ENCODE measurements around the gene PABPC1L.

The PABPC1L gene

GRCh38 chr20:44946271-44946852 lies 36.5 kb downstream of the PABPC1L start:
- no peak for DNase-seq

DNA sequence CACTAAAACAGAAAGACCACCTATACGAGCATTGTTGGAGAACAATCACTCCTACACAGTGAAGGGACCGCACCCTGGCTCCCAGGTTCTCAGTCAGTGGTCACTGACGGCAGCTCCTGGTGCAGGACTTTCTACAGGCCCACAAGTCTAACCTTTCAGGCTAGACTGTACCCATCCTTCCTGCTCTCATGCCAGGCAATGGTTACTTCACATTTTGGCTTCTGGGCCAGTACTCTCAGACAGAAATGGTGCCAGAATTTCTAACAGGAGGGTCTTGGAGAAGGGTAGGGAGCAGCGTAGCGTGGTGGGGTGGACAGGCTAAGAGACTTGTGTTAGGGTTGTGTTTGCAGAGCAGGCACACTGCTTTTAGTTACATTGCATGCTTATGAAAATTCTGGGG lies 38.2 kb downstream of the PABPC1L start:
- DNase-seq, result no peak

- DNase-seq, result no peak
Measured at GRCh38 chr20:44948513-44948912, 38.7 kb downstream of the PABPC1L start.

- DNase-seq, result no peak
Measured at GRCh38 chr20:44950368-44950767, 40.5 kb downstream of the PABPC1L start.

GRCh38 chr20:44952731-44953130 lies 42.9 kb downstream of the PABPC1L start:
- no peak for DNase-seq

DNA sequence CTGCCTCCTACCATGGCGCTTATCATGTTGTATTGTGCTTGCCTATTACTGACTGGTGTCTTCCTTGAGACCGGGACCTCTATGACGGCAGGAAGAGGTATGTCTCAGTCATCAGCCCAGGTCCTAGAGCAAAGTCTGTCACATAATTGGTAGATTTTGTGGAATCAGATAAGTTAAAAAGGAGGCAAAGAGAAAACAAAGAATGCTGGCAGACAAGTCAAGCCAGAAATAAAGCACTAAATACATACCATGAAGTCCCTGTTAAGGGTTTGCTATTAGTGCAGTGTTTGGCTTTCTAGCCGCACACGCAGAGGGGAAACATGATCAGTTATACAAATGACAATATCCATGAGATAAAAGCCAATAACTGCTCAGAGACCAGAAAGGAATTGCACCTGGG lies 44.4 kb downstream of the PABPC1L start:
- no peak for DNase-seq

DNA sequence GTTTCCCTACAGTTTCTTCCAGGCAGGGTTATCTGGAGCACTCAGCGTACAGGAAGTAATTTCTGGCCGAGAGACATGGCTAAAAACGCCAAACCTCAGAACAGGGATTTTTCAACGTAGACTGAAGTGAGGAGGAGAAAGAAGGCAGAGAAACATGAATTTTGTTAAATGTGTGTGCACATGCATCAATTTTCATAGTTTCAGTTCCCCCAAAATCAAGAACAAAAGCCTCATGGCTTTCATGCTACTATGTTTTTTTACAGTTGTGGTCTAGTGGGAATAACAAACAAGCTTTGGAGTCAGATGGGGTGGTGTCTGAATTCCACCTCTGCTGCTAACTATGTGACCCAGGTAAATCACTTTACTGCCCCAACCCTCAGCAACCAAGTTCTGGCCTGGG lies 45.4 kb downstream of the PABPC1L start:
- no peak for DNase-seq

- no peak for DNase-seq
Measured at GRCh38 chr20:44956410-44956809, 46.5 kb downstream of the PABPC1L start.

- DNase-seq, result no peak
Measured at GRCh38 chr20:44958276-44958675, 48.4 kb downstream of the PABPC1L start.

GRCh38 chr20:44959082-44959637 lies 49.3 kb downstream of the PABPC1L start:
- no peak for DNase-seq

GRCh38 chr20:44959638-44960102 lies 49.8 kb downstream of the PABPC1L start:
- DNase-seq, result peak; percentile 61

- DNase-seq, result peak; percentile 99
Measured at GRCh38 chr20:44960103-44960852, 50.4 kb downstream of the PABPC1L start, which contains the start of gene TOMM34. TOMM34 (minus strand) TSS chr20:44960397; CDS start chr20:44960333, 64 bp downstream.

DNA sequence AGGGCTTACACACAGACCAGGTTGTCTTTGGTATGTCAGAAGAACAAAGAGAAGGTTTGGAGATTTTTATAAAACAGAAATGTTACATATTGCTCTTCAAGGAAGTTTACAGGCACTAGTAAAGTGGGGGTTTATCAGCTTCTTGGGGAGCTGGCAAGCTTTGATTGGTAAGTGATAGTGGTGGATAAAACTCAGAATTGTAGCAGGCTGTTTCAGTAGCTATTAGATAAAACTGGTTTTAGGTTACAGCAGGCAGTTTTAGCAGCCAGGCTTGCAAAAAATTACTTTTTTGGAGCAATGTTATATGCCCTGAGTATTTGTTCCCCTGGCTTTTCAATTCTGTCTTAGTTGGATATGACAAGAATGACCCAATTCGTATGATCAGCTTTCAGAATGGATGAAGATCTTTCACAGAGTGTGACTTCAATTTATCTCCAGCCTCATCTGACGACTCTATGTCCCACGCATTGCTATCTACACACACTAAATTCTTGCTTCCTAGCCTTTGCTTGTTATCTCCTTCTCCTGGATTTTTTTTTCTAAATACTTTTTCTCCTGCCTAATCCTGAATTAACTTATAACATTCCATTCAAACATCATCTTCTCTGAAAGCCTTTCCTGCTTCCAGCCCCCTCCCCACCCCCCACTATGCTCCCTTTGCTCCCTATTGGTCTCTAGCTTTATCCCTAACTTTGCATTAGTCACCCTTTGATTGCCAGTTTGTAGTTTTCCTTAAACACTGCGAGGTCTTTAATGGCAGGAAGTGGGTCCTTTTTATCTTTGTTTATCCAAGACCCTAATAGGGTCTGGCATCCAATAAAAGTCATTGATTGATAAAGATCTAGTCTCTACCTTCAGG lies 51.4 kb downstream of the PABPC1L start:
- peak; percentile 24 for DNase-seq

GRCh38 chr20:44961870-44962267 lies 52.0 kb downstream of the PABPC1L start:
- no peak for DNase-seq

GRCh38 chr20:44962483-44962882 lies 52.6 kb downstream of the PABPC1L start:
- DNase-seq, result peak; percentile 27

DNA sequence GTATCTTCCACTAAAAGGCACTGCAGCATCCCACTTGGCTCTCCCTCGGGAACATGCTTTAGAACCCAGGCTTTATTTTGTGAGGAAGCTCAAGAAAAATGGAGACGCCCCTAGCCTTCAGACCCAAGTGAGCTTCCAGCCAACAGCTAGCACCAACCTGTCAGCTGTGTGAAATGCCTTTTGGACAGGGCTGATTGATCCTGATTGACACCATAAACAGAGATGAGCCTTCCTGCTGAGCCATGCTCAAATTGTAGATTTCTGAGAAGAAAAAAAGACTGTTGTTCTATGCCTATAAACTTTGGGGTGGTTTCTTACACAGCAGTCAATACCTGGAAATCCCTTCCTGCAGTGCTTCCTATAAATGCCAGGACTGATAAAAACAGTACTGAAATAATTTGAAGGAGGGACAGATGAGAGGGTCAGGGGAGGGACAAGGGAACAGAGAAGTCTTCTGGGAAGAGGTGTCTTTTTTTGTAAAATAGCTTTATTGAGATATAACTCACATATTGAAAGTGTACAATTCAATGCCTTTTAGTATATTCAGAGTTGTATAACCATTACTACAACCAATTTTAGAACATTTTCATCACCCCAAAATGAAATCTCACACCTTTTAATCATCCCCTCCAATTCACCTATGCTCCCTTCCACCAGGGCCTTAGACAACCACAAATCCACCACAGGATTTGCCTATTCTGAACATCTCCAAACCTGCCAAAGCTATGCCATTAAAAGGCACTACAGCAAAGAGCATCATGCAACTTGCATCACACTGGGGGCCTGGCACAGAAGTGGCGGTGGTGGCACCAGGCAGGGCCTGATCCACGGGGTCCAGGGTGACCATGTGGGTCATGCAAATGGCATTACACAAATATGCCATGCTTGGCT lies 53.7 kb downstream of the PABPC1L start:
- no peak for DNase-seq

GRCh38 chr20:44965651-44966029 lies 55.8 kb downstream of the PABPC1L start:
- DNase-seq, result no peak

- DNase-seq, result peak; percentile 99
Measured at GRCh38 chr20:44966030-44966961, 56.4 kb downstream of the PABPC1L start, which contains the start of gene STK4. STK4 (plus strand) TSS chr20:44966512; CDS start chr20:44966569, 57 bp downstream.

- peak; percentile 33 for DNase-seq
Measured at GRCh38 chr20:44967207-44967807, 57.4 kb downstream of the PABPC1L start.

- DNase-seq, result peak; percentile 8
Measured at GRCh38 chr20:44969300-44969894, 59.5 kb downstream of the PABPC1L start.

All from DMS53 (cell line).